Calu3 (cell line): ENCODE results near the gene ITGAD. TPM values are rescaled to one million over a fixed set of nuclear protein-coding genes. Genes with fewer than 3 reads are reported as not detected.

ENCODE experiments used
- BruUV-seq: library from RNA; stranded (reverse); fragments of 400-500 nt; replicated peaks from 2 replicates; lab custom pipeline; 2021; lab: Mats Ljungman, UMichigan
- CTCF ChIA-PET: fragments of 300-600 bp; sonication (Branson Sonifier 250); formaldehyde crosslinking; loops from one replicate; lab custom pipeline; 2022; ENCODE audit warnings: antibody characterized with exemption; lab: Charles Lee
- DNase-seq: peaks from one replicate; pipeline ENCODE4 v3.0.0; 2022
- H3K27ac Mint-ChIP-seq: one replicate; pipeline ENCODE4 v1.8.0; 2022; ENCODE audit warnings: mixed read lengths; ENCODE audit not compliant: unreplicated experiment
- H3K27me3 Mint-ChIP-seq: one replicate; pipeline ENCODE4 v1.8.0; 2022; ENCODE audit warnings: mixed read lengths; ENCODE audit not compliant: unreplicated experiment
- H3K36me3 Mint-ChIP-seq: one replicate; pipeline ENCODE4 v1.8.0; 2022; ENCODE audit warnings: mild to moderate bottlenecking, moderate library complexity, mixed read lengths; ENCODE audit not compliant: insufficient read depth, unreplicated experiment
- H3K4me1 Mint-ChIP-seq: one replicate; pipeline ENCODE4 v1.8.0; 2022; ENCODE audit warnings: mild to moderate bottlenecking, low read depth, mixed read lengths; ENCODE audit not compliant: unreplicated experiment
- H3K4me3 Mint-ChIP-seq: one replicate; pipeline ENCODE4 v1.8.0; 2022; ENCODE audit warnings: mild to moderate bottlenecking, low read depth, moderate library complexity, mixed read lengths; ENCODE audit not compliant: unreplicated experiment
- H3K9me3 Mint-ChIP-seq: one replicate; pipeline ENCODE4 v1.8.0; 2022; ENCODE audit warnings: low read depth, mixed read lengths; ENCODE audit not compliant: unreplicated experiment
- CTCF ChIP-seq: fragments of 200-600 bp; IDR thresholded peaks from one replicate; pipeline ENCODE4 v1.8.0; 2022; ENCODE audit warnings: antibody characterized with exemption; ENCODE audit not compliant: unreplicated experiment
- intact Hi-C: fragments of 100-400 bp; cut with micrococcal nuclease; formaldehyde crosslinking; loops from one replicate; pipeline ENCODE4 v1.10.0; 2022; ENCODE audit not compliant: unreplicated experiment
- total RNA-seq: library from RNA; stranded (reverse); gene quantifications from 2 replicates; pipeline ENCODE4 v1.2.3, GENCODE V29; 2022

The ITGAD gene
- total RNA-seq, 1 experiment from 2014 or later = not detected

- Mint-ChIP-seq H3K4me3 (no peak overlapping the region), H3K36me3 (peaks cover 35% of the 10 kb centered on the region), H3K9me3 (no peaks in the 10 kb centered on the region), H3K27ac (peak overlapping the region; percentile 11), H3K27me3 (no peaks in the 10 kb centered on the region), H3K4me1 (peaks cover 21% of the 10 kb centered on the region)
- intact Hi-C loops = loop anchor here (5.0 to 10.0 kb wide), 3 partner anchors 36 to 416 kb away; no protein-coding TSS in a partner anchor
- TF ChIP-seq CTCF = no peak
- CTCF ChIA-PET = interaction anchor here (0.6 to 1.7 kb wide), 9 partner anchors 8 to 466 kb away, joined by 3 to 11 read pairs (median 3); partner anchors contain the start of genes HSD3B7, KAT8, ZNF267 and ZNF843
- no TSS peak for BruUV-seq
- no peak for DNase-seq
Measured at GRCh38 chr16:31451201-31451600, 58.1 kb downstream of the ITGAD start.

DNA sequence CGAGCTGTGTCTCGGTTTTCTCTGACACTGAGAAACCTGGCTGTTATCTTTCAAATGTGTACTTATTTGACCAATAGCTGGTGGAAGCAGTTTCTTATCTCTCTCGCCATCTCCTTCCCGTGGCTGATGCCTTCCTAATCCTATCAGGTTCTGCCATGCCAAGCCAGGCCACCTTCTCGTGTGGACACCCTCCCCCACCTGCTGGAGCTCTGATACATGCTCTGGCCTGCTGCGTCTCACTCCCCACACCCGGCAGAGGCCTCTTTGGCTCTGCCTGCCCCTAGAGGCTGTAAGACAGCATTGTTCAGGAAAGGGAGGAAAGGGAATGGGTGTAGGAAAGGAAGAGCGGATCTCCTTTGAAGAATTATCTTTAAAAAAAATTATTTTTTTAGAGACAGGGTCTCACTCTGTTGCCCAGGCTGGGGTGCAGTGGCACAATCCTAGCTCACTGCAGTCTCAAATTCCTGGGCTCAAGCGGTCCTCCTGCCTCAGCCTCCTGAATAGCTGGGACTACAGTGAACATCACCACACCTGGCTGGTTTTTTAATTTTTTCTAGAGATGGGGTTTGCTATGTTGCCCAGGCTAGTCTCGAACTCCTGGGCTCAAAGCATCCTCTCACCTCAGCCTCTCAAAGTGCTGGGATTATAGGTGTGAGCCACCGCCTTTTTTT lies 58.7 kb downstream of the ITGAD start:
- CTCF ChIA-PET = interaction anchor here (0.6 to 1.7 kb wide), 8 partner anchors 9 to 467 kb away, joined by 3 to 11 read pairs (median 4); partner anchors contain the start of genes HSD3B7, KAT8, ZNF267 and ZNF843
- Mint-ChIP-seq H3K36me3 (peaks cover 35% of the 10 kb centered on the region), H3K27me3 (no peaks in the 10 kb centered on the region), H3K4me3 (no peak overlapping the region), H3K4me1 (peaks cover 21% of the 10 kb centered on the region), H3K9me3 (no peaks in the 10 kb centered on the region), H3K27ac (peak overlapping the region; percentile 10)
- peak; percentile 83 for DNase-seq
- no TSS peak for BruUV-seq
- TF ChIP-seq CTCF = peak; percentile 81
- intact Hi-C loops = loop anchor here (5.0 to 10.0 kb wide), 3 partner anchors 35 to 415 kb away; no protein-coding TSS in a partner anchor

- no peaks in the 10 kb centered on the region for H3K9me3 Mint-ChIP-seq
- BruUV-seq = no TSS peak
- H3K4me1 Mint-ChIP-seq = peaks cover 21% of the 10 kb centered on the region
- peaks cover 37% of the 10 kb centered on the region for H3K36me3 Mint-ChIP-seq
- no peak for DNase-seq
- H3K27me3 Mint-ChIP-seq = no peaks in the 10 kb centered on the region
- no peak overlapping the region for H3K27ac Mint-ChIP-seq
- TF ChIP-seq CTCF = no peak
- no peak overlapping the region for H3K4me3 Mint-ChIP-seq
- CTCF ChIA-PET = interaction anchor here (0.6 to 1.7 kb wide), 3 partner anchors 10 to 468 kb away, joined by 3 to 5 read pairs (median 3); partner anchors contain the start of genes HSD3B7 and ZNF843
- intact Hi-C loops = loop anchor here (5.0 to 10.0 kb wide), 3 partner anchors 35 to 415 kb away; no protein-coding TSS in a partner anchor
Measured at GRCh38 chr16:31452631-31453106, 59.5 kb downstream of the ITGAD start.

DNA sequence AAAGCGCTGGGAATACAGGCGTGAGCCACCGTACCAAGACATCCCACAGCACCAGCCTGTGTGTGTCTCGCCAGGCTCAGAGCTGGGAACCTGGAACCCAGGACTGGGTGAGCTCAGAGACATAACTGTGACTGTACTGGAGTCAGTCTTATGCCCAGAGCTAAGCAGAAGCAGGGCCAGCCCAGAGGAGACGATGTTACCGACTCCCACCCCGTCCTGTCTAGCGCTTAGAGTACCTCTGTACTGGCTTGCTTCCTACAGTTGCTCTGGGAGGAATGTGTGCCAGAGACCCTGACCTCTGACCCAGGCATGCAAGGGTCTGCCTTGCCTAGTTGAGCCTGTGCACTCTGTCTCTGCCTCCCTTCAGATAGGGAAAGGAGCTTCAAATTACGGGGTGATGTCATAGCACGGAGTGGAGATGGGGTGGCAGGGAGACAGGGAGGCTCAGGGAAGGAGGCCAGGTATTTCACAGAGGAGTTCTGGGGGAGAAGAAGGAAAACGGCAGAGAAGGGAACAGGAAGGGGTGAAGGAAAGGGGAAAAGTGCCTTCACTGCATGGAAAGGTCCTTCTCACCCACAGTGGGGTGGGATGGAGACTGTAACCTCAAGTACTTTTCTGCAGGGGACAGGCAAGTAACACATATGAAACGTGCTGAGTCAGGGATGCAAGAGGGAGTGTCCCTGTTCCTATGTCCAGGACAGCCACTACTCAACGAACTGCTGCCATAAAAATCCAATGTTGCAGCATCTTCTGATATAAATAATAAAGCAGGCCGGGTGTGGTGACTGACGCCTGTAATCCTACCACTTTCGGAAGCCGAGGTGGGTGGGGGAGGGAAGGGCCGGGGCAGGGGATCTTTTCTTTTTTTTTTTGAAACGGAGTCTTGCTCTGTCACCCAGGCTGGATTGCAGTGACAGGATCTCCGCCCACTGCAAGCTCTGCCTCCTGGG lies 60.4 kb downstream of the ITGAD start:
- H3K9me3 Mint-ChIP-seq = no peaks in the 10 kb centered on the region

More for the DNA sequence above, 60.4 kb downstream of the ITGAD start:
- no peaks in the 10 kb centered on the region for H3K27me3 Mint-ChIP-seq
- CTCF ChIA-PET = interaction anchor here (0.6 kb wide), 2 partner anchors 34 to 468 kb away, joined by 3 to 6 read pairs; partner anchors contain the start of gene HSD3B7
- peaks cover 46% of the 10 kb centered on the region for H3K36me3 Mint-ChIP-seq
- no TSS peak for BruUV-seq
- intact Hi-C loops = loop anchor here (5.0 to 10.0 kb wide), 3 partner anchors 34 to 414 kb away; no protein-coding TSS in a partner anchor
- no peak for DNase-seq
- H3K4me1 Mint-ChIP-seq = peaks cover 21% of the 10 kb centered on the region
- peak overlapping the region; percentile 64 for H3K27ac Mint-ChIP-seq
- H3K4me3 Mint-ChIP-seq = peak overlapping the region; percentile 19
- TF ChIP-seq CTCF = no peak
